Measurements from ENCODE around the gene MMP24.

MMP24 gene

DNA sequence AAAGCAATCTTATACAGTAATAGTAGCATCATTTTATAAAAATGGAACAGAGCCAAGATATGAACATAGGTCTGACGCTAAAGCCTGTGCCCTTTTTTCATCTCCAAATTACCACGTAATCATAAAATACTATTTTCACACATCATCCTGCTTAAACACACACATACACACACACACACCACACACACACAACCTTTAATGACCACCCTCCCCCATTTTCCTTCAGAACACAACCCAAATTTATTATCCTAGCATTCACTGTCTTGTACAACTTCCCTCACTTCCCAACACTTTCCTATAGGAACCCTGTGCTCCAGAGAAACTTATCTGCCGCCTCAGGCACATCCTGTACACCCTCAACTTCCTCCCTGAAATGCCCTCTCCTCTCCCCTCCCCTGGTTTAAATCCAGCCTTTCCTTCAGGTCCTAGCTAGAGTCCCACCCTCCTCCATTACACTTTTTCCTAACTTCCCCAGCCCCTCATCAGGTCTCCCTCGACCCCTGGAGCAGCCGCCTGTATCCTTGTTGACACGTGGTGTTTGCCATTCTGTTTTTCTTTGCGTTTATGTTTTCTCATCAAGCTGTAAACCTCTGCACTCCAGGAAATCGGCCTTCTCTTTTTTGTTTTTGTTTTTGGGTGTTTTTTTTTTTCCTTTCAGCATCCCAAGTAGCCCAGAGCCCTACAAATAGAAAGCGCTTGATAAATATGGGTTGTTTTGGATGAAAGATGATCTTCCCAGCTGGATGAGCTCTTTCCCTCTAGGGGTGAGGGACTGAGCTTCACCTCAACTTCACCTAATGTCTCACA, 968 bp upstream of the MMP24 start:
- DNase-seq (ENCODE audit: low read depth): no peak
- Histone ChIP-seq H3K27me3 (replicated peaks; ENCODE audit: control insufficient read depth, insufficient read depth, low read length) (no peaks in the 10 kb centered on the region), H3K4me3 (ENCODE audit: low read length) (no peak overlapping the region)

DNA sequence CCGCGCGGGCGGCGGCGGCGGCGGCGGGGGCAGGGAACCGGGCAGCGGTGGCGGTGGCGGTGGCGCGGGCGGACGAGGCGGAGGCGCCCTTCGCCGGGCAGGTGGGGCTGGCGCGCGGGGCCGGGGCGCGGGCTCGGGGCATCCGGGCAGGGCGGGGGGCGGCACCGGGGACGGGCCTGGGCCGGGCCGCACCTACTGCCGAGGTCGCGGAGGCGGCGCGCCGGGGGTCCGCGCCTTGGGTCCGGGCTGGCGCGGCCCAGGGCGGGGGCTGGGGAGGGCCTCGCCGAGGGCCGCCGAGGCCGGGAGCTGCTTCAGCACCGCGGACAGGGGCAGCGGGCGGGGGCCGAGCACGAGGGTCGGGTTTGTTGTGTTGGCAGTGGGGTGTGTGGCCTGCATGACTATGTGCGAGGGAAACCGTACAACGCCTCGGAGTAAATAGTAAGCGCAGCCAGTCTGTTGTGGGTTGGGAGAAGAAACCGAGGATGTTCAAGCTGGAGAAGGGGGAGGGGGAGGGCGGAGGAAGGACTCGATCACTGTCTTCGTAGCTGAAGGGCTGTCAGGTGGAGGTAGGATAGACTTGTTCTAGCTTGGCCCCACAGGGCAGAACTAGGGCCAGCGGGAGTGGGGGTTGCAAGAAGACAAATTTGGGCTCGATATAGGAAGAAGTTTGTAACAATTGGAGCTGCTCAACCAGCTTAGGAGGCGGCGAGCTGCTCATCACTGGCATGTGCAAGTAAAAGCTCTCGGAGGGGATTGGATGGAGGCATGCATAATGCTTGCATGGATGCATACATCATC, 593 bp downstream of the MMP24 start:
- Histone ChIP-seq H3K9me3 (ENCODE audit: control insufficient read depth, low read length) (no peaks in the 10 kb centered on the region), H3K4me1 (ENCODE audit: control insufficient read depth, insufficient read depth, low read length) (peaks cover 2% of the 10 kb centered on the region), H3K9ac (ENCODE audit: low read length) (no peak overlapping the region), H3K4me3 (ENCODE audit: low read length) (peak overlapping the region; percentile 67), H3K27me3 (replicated peaks; ENCODE audit: control insufficient read depth, insufficient read depth, low read length) (no peaks in the 10 kb centered on the region), H3K36me3 (ENCODE audit: control insufficient read depth, insufficient read depth, low read length, severe bottlenecking) (no peaks in the 10 kb centered on the region)
- DNase-seq (ENCODE audit: low read depth): peak; percentile 76

More for the DNA sequence above, 968 bp upstream of the MMP24 start:
- Histone ChIP-seq H3K9me3 (ENCODE audit: control insufficient read depth, low read length) (no peaks in the 10 kb centered on the region), H3K9ac (ENCODE audit: low read length) (no peak overlapping the region), H3K36me3 (ENCODE audit: control insufficient read depth, insufficient read depth, low read length, severe bottlenecking) (no peaks in the 10 kb centered on the region), H3K4me1 (ENCODE audit: control insufficient read depth, insufficient read depth, low read length) (peaks cover 2% of the 10 kb centered on the region)

DNA sequence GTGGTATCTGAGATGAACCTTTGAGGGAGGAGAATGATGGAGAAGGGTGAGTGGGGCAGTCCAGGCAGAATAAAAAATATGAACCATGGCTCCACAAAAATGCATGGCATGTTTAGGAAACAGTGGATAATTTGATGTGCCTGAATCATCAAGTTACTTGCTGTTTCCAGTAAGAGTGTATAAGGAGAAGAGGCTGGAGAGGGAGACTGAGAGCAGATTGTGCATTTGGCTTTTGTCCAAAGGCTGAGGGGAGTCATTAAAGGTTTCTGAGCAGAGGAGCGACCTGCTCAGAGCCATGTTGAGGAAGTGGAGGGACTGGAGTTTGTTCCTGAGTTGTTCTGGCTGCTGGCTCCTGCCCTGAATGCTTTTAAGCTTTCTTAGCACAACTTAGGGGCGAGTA, 6.1 kb downstream of the MMP24 start:
- Histone ChIP-seq H3K9ac (ENCODE audit: low read length) (no peak overlapping the region), H3K36me3 (ENCODE audit: control insufficient read depth, insufficient read depth, low read length, severe bottlenecking) (no peaks in the 10 kb centered on the region), H3K27me3 (replicated peaks; ENCODE audit: control insufficient read depth, insufficient read depth, low read length) (no peaks in the 10 kb centered on the region), H3K4me3 (ENCODE audit: low read length) (no peak overlapping the region), H3K4me1 (ENCODE audit: control insufficient read depth, insufficient read depth, low read length) (peaks cover 4% of the 10 kb centered on the region), H3K9me3 (ENCODE audit: control insufficient read depth, low read length) (no peaks in the 10 kb centered on the region)
- peak; percentile 69 for DNase-seq (ENCODE audit: low read depth)

DNA sequence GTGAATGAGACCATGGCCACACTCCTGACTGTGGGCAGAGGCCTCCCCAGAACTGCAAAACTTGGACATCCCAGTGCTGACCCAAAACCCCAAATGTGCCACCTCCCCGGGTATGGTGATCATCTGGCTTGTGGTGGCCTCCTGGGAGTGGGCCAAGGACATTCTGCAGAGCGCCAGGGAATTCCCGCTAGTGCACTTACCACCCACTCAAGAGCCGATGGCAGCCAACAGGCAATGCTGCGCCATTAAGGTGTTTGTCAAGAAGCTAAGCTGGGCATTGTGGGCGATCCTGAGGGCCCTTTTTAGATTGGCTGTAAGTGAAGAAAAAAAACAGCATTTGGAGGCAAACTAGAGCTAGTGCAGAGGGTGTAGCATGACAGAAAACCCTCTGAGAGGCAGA, 9.4 kb downstream of the MMP24 start:
- no peaks in the 10 kb centered on the region for H3K27me3 ChIP-seq (replicated peaks; ENCODE audit: control insufficient read depth, insufficient read depth, low read length)
- no peak for DNase-seq (ENCODE audit: low read depth)
- H3K9ac ChIP-seq (ENCODE audit: low read length): no peak overlapping the region
- H3K4me1 ChIP-seq (ENCODE audit: control insufficient read depth, insufficient read depth, low read length): peaks cover 4% of the 10 kb centered on the region
- no peaks in the 10 kb centered on the region for H3K36me3 ChIP-seq (ENCODE audit: control insufficient read depth, insufficient read depth, low read length, severe bottlenecking)
- H3K4me3 ChIP-seq (ENCODE audit: low read length): no peak overlapping the region
- H3K9me3 ChIP-seq (ENCODE audit: control insufficient read depth, low read length): no peaks in the 10 kb centered on the region

DNA sequence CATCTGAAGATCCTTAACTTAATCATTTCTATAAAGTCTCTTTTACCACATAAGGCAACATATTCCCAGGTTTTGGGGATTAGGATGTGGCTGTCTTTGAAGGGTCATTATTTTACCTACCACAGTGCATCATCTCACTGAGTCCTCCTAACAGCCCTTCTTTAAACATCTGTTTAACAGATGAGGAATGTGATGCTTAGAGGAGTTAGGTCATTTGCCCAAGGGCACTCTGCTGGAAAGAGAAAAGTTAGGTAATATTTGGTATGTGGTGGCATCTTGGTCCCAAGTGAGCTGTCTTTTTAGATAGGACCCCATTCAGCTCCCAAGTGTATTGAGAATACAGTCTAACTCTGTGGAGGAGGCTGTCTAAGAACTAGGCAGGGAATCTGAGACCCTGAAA, 11.0 kb downstream of the MMP24 start:
- no peaks in the 10 kb centered on the region for H3K27me3 ChIP-seq (replicated peaks; ENCODE audit: control insufficient read depth, insufficient read depth, low read length)
- peaks cover 4% of the 10 kb centered on the region for H3K4me1 ChIP-seq (ENCODE audit: control insufficient read depth, insufficient read depth, low read length)
- peak; percentile 27 for DNase-seq (ENCODE audit: low read depth)
- no peak overlapping the region for H3K4me3 ChIP-seq (ENCODE audit: low read length)
- H3K9ac ChIP-seq (ENCODE audit: low read length): no peak overlapping the region
- H3K9me3 ChIP-seq (ENCODE audit: control insufficient read depth, low read length): no peaks in the 10 kb centered on the region
- no peaks in the 10 kb centered on the region for H3K36me3 ChIP-seq (ENCODE audit: control insufficient read depth, insufficient read depth, low read length, severe bottlenecking)

DNA sequence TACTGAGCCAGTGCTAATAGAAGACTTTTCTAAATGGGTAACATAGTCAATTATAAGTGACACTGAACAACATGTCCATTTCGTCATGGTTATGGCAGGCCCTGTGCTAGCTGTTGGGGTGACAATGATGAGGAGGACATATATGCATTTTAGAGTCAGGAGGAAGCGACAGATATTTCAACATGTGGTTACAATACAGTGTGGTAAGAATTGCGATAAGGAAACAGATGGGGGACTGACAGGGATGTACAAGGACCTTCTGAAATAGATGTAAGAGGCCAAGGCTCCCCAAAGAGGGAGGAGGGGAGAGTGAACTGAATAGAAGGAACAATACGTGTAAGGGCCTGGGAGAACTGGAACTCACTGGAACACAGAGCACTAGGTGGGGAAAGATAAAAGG, 11.7 kb downstream of the MMP24 start:
- H3K9me3 ChIP-seq (ENCODE audit: control insufficient read depth, low read length): no peaks in the 10 kb centered on the region
- H3K4me3 ChIP-seq (ENCODE audit: low read length): no peak overlapping the region
- DNase-seq (ENCODE audit: low read depth): no peak

DNA sequence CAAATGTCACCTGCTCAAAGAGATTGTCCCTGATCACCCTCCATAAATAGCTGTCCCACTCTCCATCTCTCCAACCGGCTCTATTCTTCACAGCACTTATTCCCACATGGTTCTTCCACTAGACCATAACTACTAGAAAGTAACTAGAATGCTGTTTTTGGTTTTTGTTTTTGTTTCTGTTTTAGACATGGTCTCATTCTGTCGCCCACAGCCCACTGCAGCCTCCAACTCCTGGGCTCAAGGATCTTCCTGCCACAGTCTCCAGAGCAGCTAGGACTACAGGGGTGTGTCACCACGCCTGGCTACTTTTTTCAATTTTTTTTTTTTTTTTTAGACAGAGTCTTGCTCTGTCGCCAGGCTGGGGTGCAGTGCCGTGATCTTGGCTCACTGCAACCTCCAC, 12.2 kb downstream of the MMP24 start:
- Histone ChIP-seq H3K4me1 (ENCODE audit: control insufficient read depth, insufficient read depth, low read length) (no peaks in the 10 kb centered on the region), H3K4me3 (ENCODE audit: low read length) (no peak overlapping the region), H3K27me3 (replicated peaks; ENCODE audit: control insufficient read depth, insufficient read depth, low read length) (no peaks in the 10 kb centered on the region), H3K9ac (ENCODE audit: low read length) (no peak overlapping the region), H3K36me3 (ENCODE audit: control insufficient read depth, insufficient read depth, low read length, severe bottlenecking) (no peaks in the 10 kb centered on the region), H3K9me3 (ENCODE audit: control insufficient read depth, low read length) (no peaks in the 10 kb centered on the region)
- no peak for DNase-seq (ENCODE audit: low read depth)

More for the DNA sequence above, 11.7 kb downstream of the MMP24 start:
- H3K36me3 ChIP-seq (ENCODE audit: control insufficient read depth, insufficient read depth, low read length, severe bottlenecking): no peaks in the 10 kb centered on the region
- H3K27me3 ChIP-seq (replicated peaks; ENCODE audit: control insufficient read depth, insufficient read depth, low read length): no peaks in the 10 kb centered on the region
- no peaks in the 10 kb centered on the region for H3K4me1 ChIP-seq (ENCODE audit: control insufficient read depth, insufficient read depth, low read length)
- no peak overlapping the region for H3K9ac ChIP-seq (ENCODE audit: low read length)

DNA sequence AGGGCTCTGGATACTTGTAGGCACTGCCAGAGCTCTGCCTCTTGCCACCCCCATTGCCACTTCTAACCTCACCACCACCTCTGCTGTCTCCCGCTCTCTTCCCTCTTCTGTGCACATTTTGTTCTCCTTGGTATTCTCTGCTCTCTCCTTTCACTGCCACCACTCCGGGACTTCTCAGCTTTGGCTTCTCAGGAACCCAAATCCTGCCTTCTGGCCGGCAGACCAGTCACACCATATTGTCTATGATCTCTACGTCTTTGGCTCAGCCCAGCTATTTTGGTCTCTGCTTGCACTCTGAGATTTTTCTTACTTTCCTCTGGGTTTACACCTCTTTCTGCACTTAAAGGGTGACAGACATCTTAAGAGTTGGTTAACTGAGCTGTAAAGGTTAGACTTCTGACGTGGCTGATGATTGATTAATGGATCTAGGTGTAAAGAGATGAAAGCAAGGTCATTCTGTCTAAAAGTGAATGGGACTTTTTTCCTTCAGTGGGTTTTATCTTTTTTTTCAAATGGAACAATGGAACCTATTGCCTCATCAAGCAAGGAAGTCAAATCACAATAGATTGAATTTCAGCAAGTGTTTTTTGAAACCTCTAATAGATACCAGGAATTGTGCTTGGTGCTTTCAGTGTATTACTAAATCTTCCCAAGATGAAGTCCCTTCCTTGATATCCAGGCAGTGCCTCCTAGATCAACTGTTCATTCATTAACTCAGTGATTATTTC, 13.8 kb downstream of the MMP24 start:
- no peak overlapping the region for H3K4me3 ChIP-seq (ENCODE audit: low read length)
- H3K9ac ChIP-seq (ENCODE audit: low read length): no peak overlapping the region
- H3K27me3 ChIP-seq (replicated peaks; ENCODE audit: control insufficient read depth, insufficient read depth, low read length): no peaks in the 10 kb centered on the region
- DNase-seq (ENCODE audit: low read depth): no peak
- no peaks in the 10 kb centered on the region for H3K36me3 ChIP-seq (ENCODE audit: control insufficient read depth, insufficient read depth, low read length, severe bottlenecking)
- no peaks in the 10 kb centered on the region for H3K9me3 ChIP-seq (ENCODE audit: control insufficient read depth, low read length)
- no peaks in the 10 kb centered on the region for H3K4me1 ChIP-seq (ENCODE audit: control insufficient read depth, insufficient read depth, low read length)

DNA sequence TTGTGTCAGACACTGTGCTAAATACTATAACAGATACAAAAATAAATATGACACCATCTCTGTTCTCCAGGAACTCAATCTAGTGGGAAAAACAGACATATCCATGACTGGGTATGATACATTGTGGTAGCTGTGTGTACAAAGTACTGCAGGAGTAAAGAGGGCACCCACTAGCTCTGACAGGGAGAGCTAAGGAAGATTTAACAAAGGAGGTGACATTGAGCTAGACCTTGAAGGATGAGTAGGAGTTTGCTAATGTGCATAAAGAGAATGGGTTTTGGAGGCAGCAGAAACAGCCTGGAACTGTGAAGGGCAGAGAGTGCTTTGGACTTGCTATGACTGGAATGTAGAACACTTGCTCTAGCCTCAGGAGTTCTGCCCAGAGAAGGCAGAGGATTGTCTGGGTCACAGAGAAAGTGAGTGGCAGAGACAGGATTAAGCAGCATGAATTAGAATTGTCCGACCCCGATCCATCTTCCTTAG, 14.4 kb downstream of the MMP24 start:
- no peaks in the 10 kb centered on the region for H3K4me1 ChIP-seq (ENCODE audit: control insufficient read depth, insufficient read depth, low read length)
- H3K9ac ChIP-seq (ENCODE audit: low read length): no peak overlapping the region
- no peak overlapping the region for H3K4me3 ChIP-seq (ENCODE audit: low read length)

DNA sequence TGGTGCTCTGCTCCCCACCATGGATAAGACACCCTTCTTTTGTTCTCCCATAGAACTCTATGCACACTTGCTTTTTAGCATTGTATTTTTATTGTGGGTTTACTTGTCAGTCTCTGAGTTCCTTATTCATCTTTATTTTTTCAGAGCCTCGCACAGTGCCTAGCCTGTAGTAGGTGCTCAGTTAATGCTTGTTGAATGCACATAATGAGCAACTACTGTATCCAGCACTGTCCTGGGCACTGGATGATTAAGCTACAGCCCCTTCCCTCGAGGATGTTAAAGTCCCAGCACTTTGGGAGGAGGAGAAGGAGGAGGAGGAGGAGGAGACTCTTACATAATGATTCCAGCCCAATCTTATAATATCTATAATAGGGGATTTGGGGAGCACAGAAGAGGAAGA, 16.8 kb downstream of the MMP24 start:
- Histone ChIP-seq H3K27me3 (replicated peaks; ENCODE audit: control insufficient read depth, insufficient read depth, low read length) (no peaks in the 10 kb centered on the region), H3K4me1 (ENCODE audit: control insufficient read depth, insufficient read depth, low read length) (no peaks in the 10 kb centered on the region), H3K4me3 (ENCODE audit: low read length) (no peak overlapping the region), H3K36me3 (ENCODE audit: control insufficient read depth, insufficient read depth, low read length, severe bottlenecking) (no peaks in the 10 kb centered on the region), H3K9ac (ENCODE audit: low read length) (no peak overlapping the region), H3K9me3 (ENCODE audit: control insufficient read depth, low read length) (no peaks in the 10 kb centered on the region)
- DNase-seq (ENCODE audit: low read depth): no peak

More for the DNA sequence above, 14.4 kb downstream of the MMP24 start:
- Histone ChIP-seq H3K9me3 (ENCODE audit: control insufficient read depth, low read length) (no peaks in the 10 kb centered on the region), H3K27me3 (replicated peaks; ENCODE audit: control insufficient read depth, insufficient read depth, low read length) (no peaks in the 10 kb centered on the region), H3K36me3 (ENCODE audit: control insufficient read depth, insufficient read depth, low read length, severe bottlenecking) (no peaks in the 10 kb centered on the region)
- DNase-seq (ENCODE audit: low read depth): peak; percentile 37

DNA sequence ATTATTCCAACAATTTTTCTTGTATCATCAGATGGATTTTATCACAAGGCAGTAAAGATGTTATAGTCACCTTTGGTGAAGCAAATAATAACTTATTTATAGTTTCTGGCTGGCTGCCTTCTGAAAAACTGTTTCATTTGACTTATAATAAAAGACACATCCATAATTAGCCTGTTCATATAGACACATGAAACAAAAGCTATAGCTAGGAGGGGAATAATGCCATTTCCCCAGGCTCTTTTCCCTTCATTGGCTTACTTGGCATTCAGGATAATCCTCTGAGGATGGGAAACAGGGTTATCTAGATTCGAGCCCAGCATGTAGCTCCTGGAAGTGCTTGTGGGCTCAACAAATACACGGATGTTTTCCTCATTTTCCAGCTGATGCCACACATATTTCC, 17.5 kb downstream of the MMP24 start:
- no peak overlapping the region for H3K9ac ChIP-seq (ENCODE audit: low read length)
- H3K9me3 ChIP-seq (ENCODE audit: control insufficient read depth, low read length): no peaks in the 10 kb centered on the region
- H3K36me3 ChIP-seq (ENCODE audit: control insufficient read depth, insufficient read depth, low read length, severe bottlenecking): no peaks in the 10 kb centered on the region
- H3K4me1 ChIP-seq (ENCODE audit: control insufficient read depth, insufficient read depth, low read length): no peaks in the 10 kb centered on the region
- no peak overlapping the region for H3K4me3 ChIP-seq (ENCODE audit: low read length)
- no peaks in the 10 kb centered on the region for H3K27me3 ChIP-seq (replicated peaks; ENCODE audit: control insufficient read depth, insufficient read depth, low read length)
- no peak for DNase-seq (ENCODE audit: low read depth)
